Mesenteric fat pad (tissue), 1 donor: ENCODE data around the gene RHOBTB3. TPM values are rescaled to one million over a fixed set of nuclear protein-coding genes. Genes with fewer than 3 reads are reported as not detected.
"Not testable (repeated sequence)": the region's sequence is repeated elsewhere in the genome, so short reads cannot be mapped to it uniquely, and the experiment has no call there.

Experiments
- DNase-seq: peaks from one replicate; pipeline ENCODE4 v3.0.0-alpha.2; 2020; ENCODE audit warnings: low spot score
- total RNA-seq: library from RNA; stranded (reverse); fragmentation: NEBNext Ultra II Directional; extraction: Animal tissue kit (Norgen Biotek cat#: 25700); gene quantifications from one replicate; pipeline ENCODE4 v1.2.1, GENCODE V29; 2021
- donor health status: DM: yes; HTN: yes; CAD: no.

RHOBTB3 gene
- total RNA-seq, 1 donor from 2014 or later: 160 TPM

GRCh38 chr5:95712347-95712958 is 18.7 kb upstream of the RHOBTB3 start:
- no peak for DNase-seq

GRCh38 chr5:95713246-95713645 is 17.9 kb upstream of the RHOBTB3 start:
- not testable (repeated sequence) for DNase-seq

GRCh38 chr5:95713960-95714710 is 17.0 kb upstream of the RHOBTB3 start:
- DNase-seq: no peak

GRCh38 chr5:95715799-95716461 is 15.2 kb upstream of the RHOBTB3 start:
- DNase-seq: no peak

GRCh38 chr5:95717439-95717838 is 13.7 kb upstream of the RHOBTB3 start:
- DNase-seq: no peak

- DNase-seq: no peak
These were observed 12.9 kb upstream of the RHOBTB3 start for GRCh38 chr5:95718203-95718602.

GRCh38 chr5:95718738-95719137 is 12.4 kb upstream of the RHOBTB3 start:
- no peak for DNase-seq

GRCh38 chr5:95720094-95720786 is 10.9 kb upstream of the RHOBTB3 start:
- no peak for DNase-seq

- DNase-seq: no peak
These were observed 9.4 kb upstream of the RHOBTB3 start for GRCh38 chr5:95721582-95722295.

- DNase-seq: no peak
These were observed 7.3 kb upstream of the RHOBTB3 start for GRCh38 chr5:95723632-95724369.

GRCh38 chr5:95725071-95725820 is 5.9 kb upstream of the RHOBTB3 start:
- no peak for DNase-seq

- DNase-seq: no peak
These were observed 5.0 kb upstream of the RHOBTB3 start for GRCh38 chr5:95725937-95726810.

- no peak for DNase-seq
These were observed 4.0 kb upstream of the RHOBTB3 start for GRCh38 chr5:95726811-95727763.

- no peak for DNase-seq
These were observed 3.4 kb upstream of the RHOBTB3 start for GRCh38 chr5:95727764-95728191.

- no peak for DNase-seq
These were observed 2.5 kb upstream of the RHOBTB3 start for GRCh38 chr5:95728494-95729114.

- no peak for DNase-seq
These were observed 1.8 kb upstream of the RHOBTB3 start for GRCh38 chr5:95729115-95730010.
